ENCODE measurements around the gene EVC2. TPM values are rescaled to one million over a fixed set of nuclear protein-coding genes. Genes with fewer than 3 reads are reported as not detected.
A peak's percentile ranks its signal among the peaks of the same experiment; 100 is the strongest.

The EVC2 gene, protein sequence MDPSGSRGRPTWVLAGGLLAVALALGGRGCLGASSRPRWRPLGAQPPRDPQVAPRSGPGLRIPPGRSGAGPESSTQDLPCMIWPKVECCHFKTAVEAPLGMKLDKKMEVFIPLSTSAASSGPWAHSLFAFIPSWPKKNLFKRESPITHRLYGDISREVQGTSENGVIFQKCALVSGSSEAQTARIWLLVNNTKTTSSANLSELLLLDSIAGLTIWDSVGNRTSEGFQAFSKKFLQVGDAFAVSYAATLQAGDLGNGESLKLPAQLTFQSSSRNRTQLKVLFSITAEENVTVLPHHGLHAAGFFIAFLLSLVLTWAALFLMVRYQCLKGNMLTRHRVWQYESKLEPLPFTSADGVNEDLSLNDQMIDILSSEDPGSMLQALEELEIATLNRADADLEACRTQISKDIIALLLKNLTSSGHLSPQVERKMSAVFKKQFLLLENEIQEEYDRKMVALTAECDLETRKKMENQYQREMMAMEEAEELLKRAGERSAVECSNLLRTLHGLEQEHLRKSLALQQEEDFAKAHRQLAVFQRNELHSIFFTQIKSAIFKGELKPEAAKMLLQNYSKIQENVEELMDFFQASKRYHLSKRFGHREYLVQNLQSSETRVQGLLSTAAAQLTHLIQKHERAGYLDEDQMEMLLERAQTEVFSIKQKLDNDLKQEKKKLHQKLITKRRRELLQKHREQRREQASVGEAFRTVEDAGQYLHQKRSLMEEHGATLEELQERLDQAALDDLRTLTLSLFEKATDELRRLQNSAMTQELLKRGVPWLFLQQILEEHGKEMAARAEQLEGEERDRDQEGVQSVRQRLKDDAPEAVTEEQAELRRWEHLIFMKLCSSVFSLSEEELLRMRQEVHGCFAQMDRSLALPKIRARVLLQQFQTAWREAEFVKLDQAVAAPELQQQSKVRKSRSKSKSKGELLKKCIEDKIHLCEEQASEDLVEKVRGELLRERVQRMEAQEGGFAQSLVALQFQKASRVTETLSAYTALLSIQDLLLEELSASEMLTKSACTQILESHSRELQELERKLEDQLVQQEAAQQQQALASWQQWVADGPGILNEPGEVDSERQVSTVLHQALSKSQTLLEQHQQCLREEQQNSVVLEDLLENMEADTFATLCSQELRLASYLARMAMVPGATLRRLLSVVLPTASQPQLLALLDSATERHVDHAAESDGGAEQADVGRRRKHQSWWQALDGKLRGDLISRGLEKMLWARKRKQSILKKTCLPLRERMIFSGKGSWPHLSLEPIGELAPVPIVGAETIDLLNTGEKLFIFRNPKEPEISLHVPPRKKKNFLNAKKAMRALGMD
- 6.1 TPM for total RNA-seq

DNA sequence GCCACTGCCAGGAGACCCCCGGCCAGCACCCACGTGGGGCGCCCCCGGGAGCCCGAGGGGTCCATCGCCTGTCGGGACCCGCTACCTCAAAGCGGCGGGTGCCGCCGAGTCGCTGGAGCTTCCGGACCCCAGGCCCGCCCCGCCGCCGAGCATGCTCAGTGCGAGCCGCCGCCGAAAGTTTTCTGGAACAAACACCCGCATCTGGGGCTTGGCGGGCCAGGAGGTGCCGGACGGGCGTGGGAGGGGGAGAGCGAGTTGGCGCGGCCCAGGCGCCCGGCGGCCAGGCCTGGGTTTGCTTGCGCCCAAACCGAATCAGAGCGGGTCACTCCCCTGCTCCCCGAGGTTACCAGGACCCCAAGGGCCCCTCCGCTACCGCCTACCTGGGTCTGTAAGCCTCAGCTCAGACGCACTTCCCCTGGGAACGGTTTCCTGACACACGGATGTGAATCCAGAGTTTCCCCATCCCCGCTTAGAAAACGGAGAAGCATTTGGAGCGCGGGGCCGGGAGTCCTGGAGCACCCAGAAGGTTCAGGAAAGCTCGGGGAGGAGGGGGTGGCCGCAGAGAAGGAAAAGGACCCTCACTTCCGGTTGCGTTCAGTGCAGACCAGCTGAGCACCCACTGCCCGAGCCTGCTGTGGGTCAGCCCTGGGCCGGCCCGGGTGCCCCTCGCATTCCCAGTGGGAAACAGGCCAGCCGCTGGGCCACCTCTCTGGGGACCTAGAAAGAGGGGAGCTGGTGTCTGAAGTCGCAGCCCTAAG is at the start of gene EVC2:
TSS of gene EVC2 (minus strand) at position 111 of the 758 bp plus-strand sequence. CDS start at position 65, 46 bp downstream.
- peak; percentile 61 for DNase-seq (ENCODE audit: low spot score)

- DNase-seq (ENCODE audit: low spot score), result no peak
These were observed 49.6 kb upstream of the EVC2 start for GRCh38 chr4:5757954-5758353.

DNA sequence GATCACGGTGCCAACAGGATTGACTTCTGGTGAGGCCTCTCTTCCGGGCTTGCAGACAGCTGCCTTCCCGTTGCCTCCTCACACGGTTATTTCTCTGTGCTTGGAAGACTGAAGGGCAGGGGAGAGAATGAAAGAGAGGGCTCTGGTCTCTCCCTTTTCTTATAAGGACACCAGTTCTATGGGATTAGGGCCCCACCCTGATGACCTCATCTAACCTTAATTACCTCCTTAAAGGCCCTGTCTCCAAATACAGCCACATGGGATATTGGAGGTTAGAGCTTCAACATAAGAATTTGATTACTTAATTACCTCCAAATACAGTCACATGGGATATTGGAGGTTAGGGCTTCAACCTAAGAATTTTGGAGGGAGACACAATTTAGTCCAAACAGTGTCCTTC is 49.2 kb upstream of the EVC2 start:
- no peak for DNase-seq (ENCODE audit: low spot score)

GRCh38 chr4:5757091-5757490 is 48.7 kb upstream of the EVC2 start:
- no peak for DNase-seq (ENCODE audit: low spot score)

DNA sequence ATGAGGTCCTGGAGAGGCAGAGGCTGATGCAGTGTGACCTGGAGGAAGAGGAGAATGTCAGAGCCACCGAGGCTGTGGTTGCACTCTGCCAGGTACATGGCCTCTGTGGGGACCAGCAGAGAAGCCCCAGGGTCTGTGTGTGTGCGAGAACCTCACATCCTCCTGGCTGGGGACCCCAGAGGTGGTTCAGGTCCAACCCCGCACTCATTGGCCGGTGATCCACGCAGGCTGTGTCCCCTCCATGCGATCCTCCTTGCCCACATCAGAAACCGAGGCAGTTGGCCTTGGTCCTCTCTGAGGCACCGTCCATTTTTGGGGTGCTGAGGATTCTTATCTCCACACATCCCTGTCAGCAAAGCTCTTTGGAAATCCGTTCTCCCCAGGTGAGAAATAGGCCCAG is 47.9 kb upstream of the EVC2 start:
- DNase-seq (ENCODE audit: low spot score), result peak; percentile 35

- DNase-seq (ENCODE audit: low spot score), result peak; percentile 41
These were observed 47.3 kb upstream of the EVC2 start for GRCh38 chr4:5755679-5756078.

DNA sequence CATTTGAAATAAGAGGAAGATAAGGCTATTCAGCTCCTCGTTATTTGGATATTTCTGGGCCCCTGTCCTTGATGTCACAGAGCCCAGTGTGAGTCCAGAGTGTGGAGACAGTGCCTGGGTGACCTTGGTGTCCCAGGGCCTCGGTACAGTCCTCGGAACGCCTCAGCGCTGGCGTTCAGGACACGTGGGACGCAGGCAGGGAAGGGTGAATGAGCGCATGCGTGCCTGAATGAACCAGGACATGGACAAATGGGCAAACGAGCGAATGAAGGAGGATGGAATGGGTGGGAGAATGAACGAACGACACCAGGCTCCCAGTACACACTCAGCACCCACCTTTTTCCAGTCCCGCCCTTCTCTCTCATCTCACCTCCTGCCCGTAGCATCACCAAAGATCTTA is 46.8 kb upstream of the EVC2 start:
- DNase-seq (ENCODE audit: low spot score), result no peak

DNA sequence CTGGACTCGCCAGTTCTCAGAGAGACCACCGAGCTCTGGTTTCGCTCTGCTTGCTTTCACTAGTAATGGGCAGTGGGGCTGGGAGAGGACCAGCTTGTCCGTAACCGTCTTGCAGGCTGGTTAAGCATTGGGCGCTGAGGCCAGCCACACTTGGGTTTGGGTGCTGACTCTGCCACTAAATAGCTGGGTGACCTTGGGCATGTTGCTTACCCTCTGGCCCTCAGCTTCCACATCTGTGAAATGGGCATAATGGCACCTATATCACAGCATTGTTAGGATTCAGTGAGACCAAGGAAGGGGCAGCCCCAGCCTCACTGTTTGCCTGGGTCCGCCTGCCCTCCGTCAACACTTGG is 46.1 kb upstream of the EVC2 start:
- no peak for DNase-seq (ENCODE audit: low spot score)

DNA sequence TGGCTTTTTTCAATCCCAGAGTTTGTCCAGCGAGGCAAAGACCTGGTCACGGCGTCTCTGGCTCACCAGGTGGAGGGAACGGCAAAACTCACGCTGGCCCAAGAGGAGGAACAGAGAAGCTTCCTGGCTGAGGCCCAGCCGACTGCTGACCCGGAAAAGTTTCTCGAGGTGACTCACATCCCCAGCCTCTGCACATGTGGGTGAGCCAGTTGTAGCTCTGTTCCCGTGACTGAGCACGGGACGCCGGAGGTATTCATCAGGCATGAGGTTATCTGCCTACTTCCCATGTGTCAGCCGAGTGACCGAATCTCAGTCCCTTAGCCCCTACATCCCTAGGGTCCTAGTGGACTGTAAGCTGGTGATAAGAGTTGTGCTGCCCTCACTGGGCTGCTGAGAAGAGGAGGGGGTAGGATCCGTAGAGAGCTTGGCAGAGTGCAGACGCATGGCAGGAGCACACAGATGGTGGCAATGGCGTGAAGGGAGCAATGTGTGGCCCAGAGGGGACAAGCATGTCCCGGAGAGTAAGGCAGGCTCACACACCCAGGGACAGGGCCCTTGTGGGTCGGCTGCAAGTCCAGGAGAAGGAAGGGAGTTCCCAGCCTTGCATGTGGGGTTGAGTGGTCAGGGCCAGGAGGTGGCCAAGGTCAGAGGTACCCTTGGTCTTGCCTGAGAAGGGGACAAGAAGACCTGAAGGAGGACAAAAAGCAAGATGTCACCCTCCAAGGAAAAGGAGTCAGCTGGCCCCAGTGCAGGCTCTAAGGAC is 45.6 kb upstream of the EVC2 start:
- DNase-seq (ENCODE audit: low spot score), result peak; percentile 75

- no peak for DNase-seq (ENCODE audit: low spot score)
These were observed 45.0 kb upstream of the EVC2 start for GRCh38 chr4:5753366-5753765.

- DNase-seq (ENCODE audit: low spot score), result peak; percentile 32
These were observed 44.2 kb upstream of the EVC2 start for GRCh38 chr4:5752376-5753184.

DNA sequence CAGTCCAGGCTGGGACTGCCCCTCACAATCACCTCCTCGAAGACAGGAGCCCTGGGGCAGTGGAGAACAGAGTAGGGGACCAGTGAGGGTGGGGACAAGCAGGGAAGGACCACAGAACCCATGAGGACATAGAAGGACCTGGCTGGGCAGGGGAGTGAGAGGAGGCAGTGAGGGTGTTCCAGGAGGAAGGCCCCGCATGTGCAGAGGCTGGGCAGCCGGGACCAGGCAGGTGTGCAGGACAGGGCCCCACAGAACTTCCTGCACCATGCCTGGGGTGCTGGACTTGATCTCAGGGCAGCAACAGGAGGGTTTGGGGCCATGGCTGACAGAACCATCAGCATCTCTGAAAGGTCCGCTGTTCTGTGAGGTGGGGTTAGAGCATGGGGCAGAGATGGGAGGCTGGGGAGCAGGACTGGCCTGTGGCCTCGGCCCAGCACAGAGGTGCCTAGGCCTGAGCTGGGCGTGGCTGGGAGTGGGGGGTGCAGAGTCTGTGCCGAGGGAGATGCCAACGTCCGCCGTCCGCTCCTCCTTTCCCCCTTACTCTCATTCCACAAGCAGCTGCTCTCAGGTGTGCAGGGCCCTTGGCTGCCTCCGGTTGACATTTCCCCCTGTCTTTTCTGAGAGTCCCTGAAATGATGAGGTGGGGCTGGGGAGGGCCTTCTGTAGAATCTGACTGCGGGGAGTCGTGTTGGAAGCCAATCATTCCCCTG is 43.5 kb upstream of the EVC2 start:
- peak; percentile 36 for DNase-seq (ENCODE audit: low spot score)

DNA sequence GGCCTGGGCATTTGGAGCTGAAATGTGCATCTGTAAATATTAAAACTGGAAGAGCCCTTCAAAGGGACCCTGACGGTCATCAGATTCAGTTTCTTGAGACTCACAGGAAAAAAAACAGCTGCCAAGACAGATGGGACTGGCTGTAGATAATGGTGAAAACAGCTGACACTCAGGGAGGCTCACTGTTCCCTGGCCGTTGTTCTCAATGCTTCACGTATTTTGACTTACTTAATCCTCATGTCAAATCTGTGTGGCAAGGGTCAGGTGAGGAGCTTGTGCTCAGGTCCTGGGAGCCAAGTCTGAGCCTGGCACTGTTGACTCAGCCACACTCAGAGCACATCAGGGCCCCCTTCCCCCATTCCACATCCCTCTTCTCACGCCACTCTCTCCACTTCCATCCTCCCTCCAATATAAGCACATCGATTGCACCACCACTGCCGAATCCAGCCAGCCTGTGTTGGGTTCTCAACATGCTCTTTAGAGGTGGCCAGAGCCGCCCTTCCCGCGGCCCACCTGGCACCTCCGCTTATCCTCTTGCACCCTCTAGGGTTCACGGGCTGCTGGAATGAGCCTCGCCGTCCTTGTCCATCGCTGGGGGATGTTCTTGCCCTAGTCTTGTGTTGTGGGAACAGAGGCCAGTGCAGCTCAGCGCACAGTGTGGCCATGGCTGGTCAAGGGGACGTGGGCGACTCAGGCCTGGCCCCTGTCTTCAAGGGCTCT is 42.7 kb upstream of the EVC2 start:
- DNase-seq (ENCODE audit: low spot score), result peak; percentile 35

DNA sequence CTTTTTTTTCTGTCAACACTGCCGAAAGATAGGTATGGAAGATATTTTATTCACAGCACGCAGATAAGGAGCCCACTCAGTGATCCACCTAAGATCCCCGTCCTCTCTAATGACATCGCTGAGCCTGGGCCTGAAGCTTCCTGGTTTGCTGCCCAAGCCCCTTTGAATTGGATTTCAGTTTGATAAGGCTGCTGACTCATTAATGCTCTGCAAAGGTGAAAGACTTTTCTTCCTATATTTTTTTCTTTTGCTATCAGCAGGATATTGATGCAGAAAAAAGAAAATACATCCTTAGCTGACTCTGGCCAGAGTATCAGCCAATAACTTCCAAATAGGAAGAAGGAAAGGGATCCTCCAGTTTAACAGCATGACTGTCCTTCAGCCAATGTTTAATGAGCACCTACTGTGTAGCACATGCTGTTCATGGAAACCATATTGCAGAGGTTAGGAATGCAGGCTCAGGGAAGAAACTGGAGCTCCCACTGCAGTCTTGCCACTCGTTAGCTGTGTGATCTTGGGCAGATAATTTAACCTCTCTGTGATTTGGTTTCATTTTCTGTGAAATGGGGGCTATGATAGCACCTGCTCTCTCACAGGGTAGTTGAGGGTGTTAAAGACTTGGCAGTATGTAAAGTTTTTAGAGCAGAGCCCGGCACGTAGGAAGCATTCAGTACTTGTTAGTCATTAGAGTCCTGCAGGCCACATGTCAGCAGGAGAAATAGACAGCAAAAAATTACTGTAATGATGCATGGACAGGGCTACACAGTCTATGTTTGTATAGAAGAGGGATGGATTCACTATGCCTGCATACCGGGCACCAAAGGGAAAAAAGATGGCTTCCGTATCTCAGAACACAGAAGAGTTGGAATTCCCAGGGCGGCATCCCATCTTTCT is 41.9 kb upstream of the EVC2 start:
- DNase-seq (ENCODE audit: low spot score), result peak; percentile 39

DNA sequence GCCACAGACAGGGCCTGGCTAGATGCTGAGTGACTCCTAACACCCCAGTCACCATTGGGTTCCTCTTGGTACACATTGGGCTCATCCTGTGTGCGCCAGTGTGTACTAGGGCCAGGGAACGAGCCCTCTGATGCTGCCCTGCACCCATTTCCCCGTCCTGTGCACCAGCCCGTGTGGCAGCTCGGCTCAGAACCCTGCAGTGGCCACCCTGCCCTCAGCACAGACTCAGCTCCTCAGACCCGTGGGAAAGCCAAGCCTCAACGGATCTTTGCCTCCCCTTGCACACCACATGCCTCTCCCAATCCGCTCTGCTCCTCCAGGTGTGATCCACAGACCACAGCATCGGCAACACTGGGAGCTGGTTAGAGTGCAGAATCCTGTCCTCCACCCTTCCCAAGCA is 41.2 kb upstream of the EVC2 start:
- no peak for DNase-seq (ENCODE audit: low spot score)

DNA sequence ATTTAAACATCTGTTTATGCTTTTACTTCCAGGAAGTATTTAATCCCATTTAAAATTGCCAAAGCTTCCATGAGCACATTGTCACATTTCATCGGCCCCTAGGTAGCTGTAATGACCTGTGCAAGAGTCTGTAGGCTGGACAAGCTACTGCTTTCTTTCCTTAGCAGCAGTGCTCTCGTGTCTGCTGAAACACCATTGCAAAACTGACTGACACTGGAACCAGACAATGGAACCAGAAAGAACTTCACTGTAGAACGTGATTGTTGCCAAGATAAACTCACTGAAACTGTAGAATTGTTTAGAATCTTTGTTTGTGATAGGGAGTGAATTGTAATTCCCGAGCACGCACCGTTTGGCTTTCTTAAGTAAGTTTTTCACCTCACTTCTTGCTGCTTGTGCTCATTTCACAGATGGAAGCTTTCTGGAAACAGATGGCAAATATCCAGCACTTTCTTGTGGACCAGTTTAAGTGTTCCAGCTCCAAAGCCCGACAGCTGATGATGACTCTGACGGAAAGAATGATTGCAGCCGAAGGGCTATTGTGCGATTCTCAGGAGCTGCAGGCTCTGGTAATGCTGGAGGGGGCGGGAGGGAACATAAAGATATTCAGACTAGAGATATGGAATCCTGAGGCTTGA is 39.5 kb upstream of the EVC2 start:
- DNase-seq (ENCODE audit: low spot score), result no peak

Data from ureter (tissue), 1 donor.